Stimulated activated CD4-positive, alpha-beta T cell treated with anti-CD3 and anti-CD28 coated beads, Interleukin-4, amount 100 ng/mL, for 48 hours (primary cell): ENCODE data around the gene HELQ.

Source experiments
- DNase-seq, 2 donors: peaks; one replicate each; pipeline ENCODE4 v3.0.0-alpha.2; 2020; ENCODE audit warnings: low read depth in 2 of 2

The HELQ gene

DNA sequence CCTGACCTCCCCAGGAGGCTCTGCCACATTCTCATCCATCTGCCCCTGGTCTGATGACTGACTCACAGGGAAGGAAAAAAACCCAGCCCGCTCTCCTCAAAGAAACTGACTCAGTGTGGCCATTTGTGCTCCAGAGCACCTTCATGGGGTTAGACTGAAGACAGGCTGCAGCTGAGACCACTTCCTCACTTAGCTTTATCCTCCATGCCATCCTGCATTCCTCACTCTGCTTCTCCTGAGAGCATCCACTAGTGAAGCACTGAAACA lies 85.0 kb downstream of the HELQ start:
- DNase-seq: no peak

DNA sequence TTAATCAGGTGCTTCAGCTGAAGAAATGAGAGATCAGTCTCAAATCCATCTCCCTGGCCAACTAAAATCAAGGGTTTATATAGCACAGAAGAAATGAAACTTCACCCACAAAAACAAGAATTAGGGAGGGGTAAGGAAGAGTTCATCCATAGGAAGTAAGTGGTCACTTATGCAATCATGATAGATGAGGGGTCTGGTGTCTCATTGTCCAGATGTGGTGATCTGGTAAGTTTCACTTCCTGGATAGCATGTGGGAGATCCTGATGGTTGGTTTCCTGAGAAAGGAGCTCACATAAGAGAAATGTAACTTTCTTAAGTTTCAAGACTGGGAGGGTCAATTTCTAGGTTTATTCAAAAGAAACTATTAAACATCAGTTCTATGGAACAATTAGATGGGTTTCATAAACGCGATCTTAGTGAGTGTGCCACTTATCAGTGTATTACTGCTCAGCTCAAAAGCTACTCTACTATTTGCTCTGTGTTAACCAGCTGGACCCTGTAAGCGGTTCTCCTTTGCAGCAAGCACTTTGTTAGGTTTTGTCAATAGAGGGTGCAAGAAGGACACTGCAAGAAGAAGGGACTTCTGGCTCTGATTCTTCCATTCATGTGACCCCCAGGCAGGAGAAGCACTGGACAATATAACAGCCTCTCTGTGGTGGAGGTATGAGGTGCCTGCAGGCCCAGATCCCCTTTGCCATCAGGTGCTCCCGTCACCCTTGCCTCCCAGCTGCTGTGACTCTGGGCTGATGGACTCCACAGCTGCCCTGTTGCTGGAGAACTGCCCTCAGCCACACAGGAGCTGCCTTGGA lies 85.6 kb downstream of the HELQ start:
- DNase-seq: no peak

DNA sequence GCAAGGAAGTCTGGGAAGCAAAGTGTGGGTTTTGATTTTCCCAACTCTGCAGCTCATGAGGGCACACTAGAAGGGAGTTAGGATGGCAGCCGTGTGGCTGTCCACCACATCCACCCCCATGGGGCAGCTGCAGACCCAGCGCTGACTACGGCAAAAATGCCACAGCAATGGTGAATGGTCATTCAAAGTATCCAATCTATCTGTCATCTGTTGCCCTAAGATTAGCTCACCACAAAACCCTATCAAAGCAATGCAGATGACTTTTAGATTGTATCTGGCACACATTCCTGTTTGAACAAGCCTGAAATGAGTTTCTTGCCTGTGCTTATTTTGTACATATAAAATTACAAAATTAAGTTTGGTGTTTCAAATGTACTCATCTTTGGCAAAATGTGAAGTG lies 91.3 kb downstream of the HELQ start:
- DNase-seq: no peak

DNA sequence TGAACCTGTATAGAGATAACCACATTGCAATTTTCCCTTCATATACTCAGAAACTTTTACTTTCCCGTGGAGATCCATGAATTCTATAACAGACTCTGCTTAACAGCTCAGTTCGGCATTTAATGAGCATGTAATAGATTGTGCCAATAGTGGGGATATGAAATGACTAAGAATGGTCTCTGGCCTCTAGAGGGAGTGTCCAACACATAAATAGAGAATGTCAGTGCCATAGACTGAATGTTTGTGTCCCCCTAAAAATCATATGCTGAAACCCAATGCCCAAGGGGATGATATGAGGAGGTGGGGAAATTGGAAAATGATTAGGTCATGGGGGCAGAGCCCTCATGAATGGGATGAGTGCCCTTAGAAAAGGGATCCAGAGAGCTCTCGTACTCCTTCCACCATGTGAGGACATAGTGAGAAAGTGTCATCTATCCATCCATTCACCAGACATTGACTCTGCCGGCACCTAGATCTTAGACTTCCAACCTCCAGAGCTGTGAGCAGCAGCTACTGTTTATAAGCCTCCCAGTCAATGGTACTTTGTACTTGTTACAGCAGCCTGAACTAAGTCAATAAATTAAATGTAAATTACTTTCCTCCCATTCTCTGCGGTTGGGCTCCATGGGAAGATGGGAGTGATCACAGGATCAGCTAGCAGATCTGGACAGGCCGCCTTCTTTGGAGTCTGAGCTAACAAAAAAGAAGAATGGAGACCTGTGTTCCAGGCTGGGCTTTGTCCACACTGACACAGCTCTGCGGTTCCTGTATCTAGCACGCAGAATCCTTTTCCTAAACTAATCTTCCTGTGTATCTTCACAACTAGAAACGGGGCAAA lies 92.9 kb downstream of the HELQ start:
- DNase-seq: no peak

DNA sequence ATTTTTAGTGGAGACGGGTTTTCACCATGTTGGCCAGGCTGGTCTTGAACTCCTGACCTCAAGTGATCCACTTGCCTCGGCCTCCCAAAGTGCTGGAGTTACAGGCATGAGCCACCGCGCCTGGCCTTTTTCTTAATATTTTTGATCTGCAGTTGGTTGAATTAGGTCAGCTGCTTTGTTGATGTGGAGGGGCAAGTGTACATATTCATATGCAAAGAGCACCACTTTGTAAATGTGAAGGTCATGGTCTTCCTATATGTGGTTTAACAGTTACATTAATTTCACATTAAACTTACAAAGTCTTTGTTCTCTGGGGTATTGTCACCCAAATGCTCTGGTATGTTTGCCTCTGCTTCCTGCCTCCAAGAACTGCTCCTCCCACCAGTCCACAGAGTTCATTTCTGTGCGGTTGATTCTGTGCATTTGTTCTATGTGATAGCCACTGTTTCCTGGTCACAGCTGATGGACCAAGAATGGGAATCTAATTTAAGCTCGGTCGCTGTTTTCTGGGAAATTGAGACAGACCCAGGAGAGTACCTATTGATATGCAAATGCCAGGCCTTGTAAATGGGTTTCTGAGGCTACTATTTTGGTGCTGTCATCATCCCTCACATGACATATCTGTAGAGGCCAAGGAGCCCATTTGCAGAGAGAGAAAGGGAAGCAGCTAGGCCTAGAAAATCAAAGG lies 94.1 kb downstream of the HELQ start:
- no peak for DNase-seq

DNA sequence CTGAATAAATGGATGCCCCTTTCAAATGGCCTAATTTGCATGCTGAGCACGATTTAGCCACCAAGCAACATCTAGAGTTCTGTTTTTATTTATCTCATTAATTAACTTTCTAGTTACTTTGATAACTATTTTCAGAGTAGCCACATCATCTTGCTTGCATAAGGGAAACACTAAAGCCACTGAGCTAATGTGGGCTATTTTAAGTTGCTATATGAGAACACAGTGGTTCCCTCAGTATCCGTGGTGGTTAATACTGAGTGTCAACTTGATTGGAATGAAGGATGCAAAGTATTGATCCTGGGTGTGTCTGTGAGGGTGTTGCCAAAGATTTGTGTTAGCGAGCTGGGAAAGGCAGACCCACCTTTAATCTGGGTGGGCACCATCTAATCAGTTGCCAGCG lies 95.6 kb downstream of the HELQ start:
- no peak for DNase-seq

DNA sequence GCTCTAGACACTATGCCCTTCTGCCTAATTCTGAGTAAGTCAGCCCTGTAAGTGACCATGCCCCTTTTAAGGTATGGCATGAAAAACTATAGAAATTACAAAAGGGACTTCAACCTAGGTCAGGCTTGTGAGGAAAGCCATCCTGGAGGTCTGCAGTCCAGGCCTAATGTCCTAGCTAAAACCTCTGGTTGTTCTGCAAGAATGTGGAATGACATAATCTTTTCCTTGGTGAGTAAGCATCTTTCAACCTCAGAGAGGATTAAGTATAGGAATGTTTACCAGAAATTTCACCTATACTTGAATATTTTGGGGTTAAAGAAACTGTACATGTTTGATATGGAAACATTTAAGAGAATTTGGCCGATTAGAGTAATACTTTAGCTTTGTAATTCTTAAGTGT lies 97.2 kb downstream of the HELQ start:
- no peak for DNase-seq
